Suprapubic skin (tissue), 4 donors: ENCODE data around the gene LSM2. TPM values are rescaled to one million over a fixed set of nuclear protein-coding genes. Genes with fewer than 3 reads are reported as not detected.

Source experiments
- DNase-seq, 2 donors: peaks; one replicate each; pipeline ENCODE4 v3.0.0-alpha.2; 2019; ENCODE audit warnings: low spot score in 2 of 2
- H3K27ac ChIP-seq: fragments of 200-600 bp; sonication (generic); one replicate; pipeline ENCODE4 v1.5.1; 2019
- H3K27me3 ChIP-seq: fragments of 200-600 bp; sonication (generic); one replicate; pipeline ENCODE4 v1.5.1; 2019
- H3K36me3 ChIP-seq: fragments of 200-600 bp; sonication (generic); one replicate; pipeline ENCODE4 v1.5.1; 2019
- H3K4me1 ChIP-seq: fragments of 200-600 bp; sonication (generic); one replicate; pipeline ENCODE4 v1.5.1; 2019
- H3K4me3 ChIP-seq: fragments of 200-600 bp; sonication (generic); one replicate; pipeline ENCODE4 v1.5.1; 2019; ENCODE audit warnings: mild to moderate bottlenecking
- H3K9me3 ChIP-seq: fragments of 200-600 bp; sonication (generic); one replicate; pipeline ENCODE4 v1.5.1; 2019
- EP300 ChIP-seq: sonication (generic); formaldehyde crosslinking; IDR thresholded peaks from one replicate; pipeline ENCODE4 v1.6.1; 2017; ENCODE audit warnings: antibody characterized with exemption
- POLR2A ChIP-seq, 2 donors: fragments of 450-650 bp; IDR thresholded peaks; one replicate each; pipeline ENCODE4 v1.6.1; 2017; ENCODE audit warnings: antibody characterized with exemption in 2 of 2, mild to moderate bottlenecking in 2 of 2, moderate library complexity in 2 of 2
- POLR2AphosphoS5 ChIP-seq, 3 donors: sonication (generic); formaldehyde crosslinking; IDR thresholded peaks; one replicate each; pipeline ENCODE4 v1.6.1; 2017; ENCODE audit warnings: antibody characterized with exemption in 3 of 3
- WGBS: methylation state at CpG from one replicate; pipeline ENCODE4 v1.1.5; 2018; 5-methylcytosine and 5-hydroxymethylcytosine counted together
- total RNA-seq, 4 donors: library from RNA; depleted of rRNA; stranded (reverse); fragments of >200 nt; gene quantifications; one replicate each; pipeline ENCODE4 v1.1.0, GENCODE V29; 2016
- TF ChIP-seq, protein P1 (sequence below), 2 donors: fragments of 200-600 bp in 1 of 2; fragments of 450-650 bp in 1 of 2; sonication (generic) in 1 of 2; IDR thresholded peaks; one replicate each; pipeline ENCODE4 v1.5.1; 2016 to 2019; ENCODE audit warnings: antibody characterized with exemption in 2 of 2, mild to moderate bottlenecking in 1 of 2, moderate library complexity in 1 of 2

Gene LSM2
- total RNA-seq, 4 donors from 2014 or later: 21.7 to 39.5 (median 30.2) TPM

DNA sequence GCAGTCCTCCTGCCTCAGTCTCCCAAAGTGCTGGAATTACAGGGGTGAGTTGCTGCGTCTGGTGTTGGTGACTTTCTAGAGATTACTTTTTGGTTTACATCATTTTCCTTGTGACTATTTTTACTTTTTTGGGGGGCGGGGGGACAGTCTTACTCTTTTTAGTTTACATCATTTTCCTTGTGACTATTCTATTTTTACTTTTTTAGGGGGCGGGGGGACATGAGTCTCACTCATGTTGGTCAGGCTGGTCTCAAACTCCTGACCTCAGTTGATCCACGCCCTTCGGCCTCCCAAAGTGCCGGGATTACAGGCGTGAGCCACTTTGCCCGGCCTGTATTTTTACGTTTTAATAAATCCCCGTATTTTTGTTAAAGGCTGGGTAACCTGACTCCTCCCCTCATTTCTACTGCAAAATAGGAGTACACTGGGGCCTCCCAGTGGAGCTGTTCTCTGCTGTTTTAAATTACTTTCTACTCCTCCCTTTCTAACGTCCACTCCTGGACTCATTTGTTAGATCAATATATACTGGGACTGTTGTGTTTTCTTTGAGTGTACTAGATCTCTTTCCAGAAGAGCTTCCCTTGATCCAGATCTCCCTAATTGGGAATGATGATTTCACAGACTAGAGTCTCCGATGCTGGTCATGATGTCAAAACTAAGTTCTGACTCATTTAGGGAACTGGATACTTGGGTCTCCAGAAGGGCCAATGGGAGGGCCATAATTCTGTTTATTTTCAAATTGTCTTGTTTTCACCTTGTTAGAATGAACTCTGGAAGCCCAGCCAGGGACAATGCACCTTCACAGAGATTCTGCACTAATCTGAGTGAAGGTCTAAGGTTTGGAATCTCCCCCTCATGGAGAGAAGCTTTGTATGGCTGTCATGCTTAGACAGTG lies 30.0 kb upstream of the LSM2 start:
- Histone ChIP-seq H3K27me3 (no peaks in the 10 kb centered on the region), H3K4me3 (peak overlapping the region; percentile 81), H3K9me3 (no peaks in the 10 kb centered on the region), H3K27ac (peak overlapping the region; percentile 49), H3K4me1 (peaks cover 59% of the 10 kb centered on the region), H3K36me3 (peaks cover 41% of the 10 kb centered on the region)
- no peak for DNase-seq
- 19% methylated on average over 12 of the region's 12 CpGs for WGBS
- TF ChIP-seq POLR2AphosphoS5 (IDR thresholded peaks at IDR 0.05) (no peak), POLR2A (IDR thresholded peaks at IDR 0.05) (no peak), EP300 (no peak)
- TF ChIP-seq, protein P1, sequence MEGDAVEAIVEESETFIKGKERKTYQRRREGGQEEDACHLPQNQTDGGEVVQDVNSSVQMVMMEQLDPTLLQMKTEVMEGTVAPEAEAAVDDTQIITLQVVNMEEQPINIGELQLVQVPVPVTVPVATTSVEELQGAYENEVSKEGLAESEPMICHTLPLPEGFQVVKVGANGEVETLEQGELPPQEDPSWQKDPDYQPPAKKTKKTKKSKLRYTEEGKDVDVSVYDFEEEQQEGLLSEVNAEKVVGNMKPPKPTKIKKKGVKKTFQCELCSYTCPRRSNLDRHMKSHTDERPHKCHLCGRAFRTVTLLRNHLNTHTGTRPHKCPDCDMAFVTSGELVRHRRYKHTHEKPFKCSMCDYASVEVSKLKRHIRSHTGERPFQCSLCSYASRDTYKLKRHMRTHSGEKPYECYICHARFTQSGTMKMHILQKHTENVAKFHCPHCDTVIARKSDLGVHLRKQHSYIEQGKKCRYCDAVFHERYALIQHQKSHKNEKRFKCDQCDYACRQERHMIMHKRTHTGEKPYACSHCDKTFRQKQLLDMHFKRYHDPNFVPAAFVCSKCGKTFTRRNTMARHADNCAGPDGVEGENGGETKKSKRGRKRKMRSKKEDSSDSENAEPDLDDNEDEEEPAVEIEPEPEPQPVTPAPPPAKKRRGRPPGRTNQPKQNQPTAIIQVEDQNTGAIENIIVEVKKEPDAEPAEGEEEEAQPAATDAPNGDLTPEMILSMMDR (IDR thresholded peaks at IDR 0.05): no peak

DNA sequence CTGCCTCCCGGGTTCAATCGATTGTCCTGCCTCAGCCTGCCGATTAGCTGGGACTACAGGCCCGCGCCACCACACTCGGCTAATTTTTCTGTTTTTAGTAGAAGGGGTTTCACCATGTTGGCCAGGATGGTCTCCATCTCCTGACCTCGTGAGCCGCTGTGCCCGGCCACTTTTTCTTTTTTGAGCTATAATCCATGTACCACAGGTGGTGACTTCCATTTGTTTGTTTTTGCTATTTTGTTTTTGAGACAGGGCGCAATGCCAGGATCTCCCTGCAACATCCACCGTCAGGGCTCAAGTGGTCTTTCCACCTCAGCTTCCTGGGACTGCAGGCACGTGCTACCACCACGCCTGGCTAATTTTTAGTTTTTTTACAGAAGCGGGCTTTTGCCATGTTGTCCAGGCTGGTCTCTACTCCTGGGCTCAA lies 29.3 kb upstream of the LSM2 start:
- H3K4me3 ChIP-seq: peak overlapping the region; percentile 81
- H3K27me3 ChIP-seq: no peaks in the 10 kb centered on the region
- H3K27ac ChIP-seq: peak overlapping the region; percentile 49
- WGBS: 36% methylated on average over 14 of the region's 14 CpGs
- H3K9me3 ChIP-seq: no peaks in the 10 kb centered on the region
- TF ChIP-seq POLR2AphosphoS5 (IDR thresholded peaks at IDR 0.05): no peak
- no peak for TF ChIP-seq EP300
- TF ChIP-seq POLR2A (IDR thresholded peaks at IDR 0.05): no peak
- TF ChIP-seq, protein P1 (IDR thresholded peaks at IDR 0.05): no peak
- DNase-seq: no peak
- H3K36me3 ChIP-seq: peaks cover 41% of the 10 kb centered on the region
- peaks cover 65% of the 10 kb centered on the region for H3K4me1 ChIP-seq

DNA sequence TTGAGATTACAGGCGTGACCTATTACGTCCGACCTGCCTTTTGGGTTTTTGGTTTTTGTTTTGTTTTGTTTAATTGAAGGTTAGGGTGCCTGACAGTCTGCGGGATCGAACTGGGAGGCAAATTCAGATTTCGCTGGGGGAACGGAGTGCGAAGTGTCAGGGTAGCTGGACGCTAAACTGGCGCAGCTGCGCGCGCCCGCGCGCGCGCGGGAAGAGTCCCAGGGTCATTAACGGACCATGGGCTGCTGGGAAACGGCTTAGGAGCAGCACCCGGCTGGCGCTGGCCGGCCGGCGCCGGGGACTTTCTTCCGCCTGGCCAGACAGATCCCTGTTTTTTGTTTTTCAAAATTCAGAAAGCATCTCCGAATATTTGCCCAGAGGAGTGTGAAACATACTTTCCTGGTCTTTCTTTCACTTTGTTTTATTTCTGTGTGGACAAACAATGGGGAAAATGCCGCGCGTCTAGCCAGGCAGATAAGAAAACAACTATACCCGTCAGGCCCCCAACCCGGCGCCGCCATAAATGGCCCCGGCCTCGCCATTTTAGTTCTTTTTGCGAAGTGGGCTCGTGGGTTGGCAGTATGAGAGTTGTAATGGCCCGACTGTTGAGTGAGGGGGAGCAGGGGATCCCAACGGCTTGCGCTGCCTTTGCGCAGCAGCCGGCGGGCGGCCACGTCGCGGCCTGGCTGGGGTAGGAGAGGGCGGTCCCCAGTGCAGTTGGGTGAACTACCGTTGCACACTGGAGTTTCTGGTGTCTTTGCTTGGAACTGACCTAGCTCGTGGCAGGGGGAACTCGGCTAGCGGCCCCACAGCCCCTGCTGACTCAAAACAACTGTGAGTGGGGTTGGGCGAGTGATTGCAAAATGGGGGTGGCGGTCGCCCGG lies 27.8 kb upstream of the LSM2 start:
- WGBS: under 1% methylated on average over 59 of the region's 59 CpGs
- DNase-seq: peak; percentile 90 to 92
- H3K4me3 ChIP-seq: peak overlapping the region; percentile 81
- H3K4me1 ChIP-seq: peaks cover 70% of the 10 kb centered on the region
- H3K9me3 ChIP-seq: no peaks in the 10 kb centered on the region
- peaks cover 26% of the 10 kb centered on the region for H3K36me3 ChIP-seq
- TF ChIP-seq EP300: no peak
- peak; percentile 34 to 70 for TF ChIP-seq POLR2A (IDR thresholded peaks at IDR 0.05)
- TF ChIP-seq POLR2AphosphoS5 (IDR thresholded peaks at IDR 0.05): peak in 2 of 3 donors; percentile 65 to 77
- H3K27me3 ChIP-seq: no peaks in the 10 kb centered on the region
- H3K27ac ChIP-seq: peak overlapping the region; percentile 95

DNA sequence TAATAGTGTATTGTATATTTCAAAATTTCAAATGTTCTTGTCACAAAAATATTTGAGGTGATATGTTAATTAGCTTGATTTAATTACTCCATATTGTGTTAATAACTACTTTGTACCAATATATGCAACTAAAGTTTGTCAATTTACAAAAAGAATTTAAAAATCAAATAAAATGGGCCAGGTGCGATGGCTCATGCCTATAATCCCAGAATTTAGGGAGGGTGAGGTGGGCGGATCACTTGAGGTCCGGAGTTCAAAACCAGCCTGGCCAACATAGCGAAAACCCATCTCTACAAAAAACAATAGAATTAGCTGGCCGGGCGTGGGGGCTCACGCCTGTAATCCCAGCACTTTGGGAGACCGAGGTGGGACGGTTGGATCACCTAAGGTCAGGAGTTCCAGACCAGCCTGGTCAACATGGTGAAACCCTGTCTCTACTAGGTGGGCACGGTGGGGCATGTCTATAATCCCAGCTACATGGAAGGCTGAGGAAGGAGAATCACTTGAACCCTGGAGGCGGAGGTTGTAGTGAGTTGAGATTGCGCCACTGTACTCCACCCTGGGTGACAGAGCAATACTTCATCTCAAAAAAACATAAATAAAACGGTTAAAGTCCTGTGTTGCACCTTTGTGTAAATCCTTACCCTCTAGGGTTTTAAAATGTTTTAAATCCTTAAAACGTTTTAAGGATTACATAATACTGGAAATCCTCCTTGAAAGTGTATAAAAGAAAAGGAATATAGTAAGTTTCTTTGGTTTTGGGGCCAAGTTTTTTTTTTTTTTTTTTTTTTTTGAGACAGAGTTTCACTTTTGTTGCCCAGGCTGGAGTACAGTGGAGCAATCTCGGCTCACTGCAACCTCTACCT lies 24.8 kb upstream of the LSM2 start:
- no peak overlapping the region for H3K27ac ChIP-seq
- 53% methylated on average over 15 of the region's 15 CpGs for WGBS

More for the DNA sequence above, 24.8 kb upstream of the LSM2 start:
- Histone ChIP-seq H3K4me3 (peak overlapping the region; percentile 57), H3K36me3 (no peaks in the 10 kb centered on the region), H3K4me1 (peaks cover 48% of the 10 kb centered on the region), H3K9me3 (no peaks in the 10 kb centered on the region), H3K27me3 (no peaks in the 10 kb centered on the region)
- no peak for DNase-seq
- TF ChIP-seq EP300: no peak
- TF ChIP-seq, protein P1 (IDR thresholded peaks at IDR 0.05): no peak
- TF ChIP-seq POLR2A (IDR thresholded peaks at IDR 0.05): no peak
- TF ChIP-seq POLR2AphosphoS5 (IDR thresholded peaks at IDR 0.05): no peak
